GM18511 (cell line): Measurements from ENCODE around the gene AKR1D1.
"Not testable (repeated sequence)": the region's sequence is repeated elsewhere in the genome, so short reads cannot be mapped to it uniquely, and the experiment has no call there.

Source experiments
- ATAC-seq: cut with Tn5 transposase; IDR thresholded peaks from one replicate; pipeline ENCODE4 v1.9.1; 2021; ENCODE audit warnings: mild to moderate bottlenecking, moderate library complexity; ENCODE audit not compliant: unreplicated experiment

Gene AKR1D1

GRCh38 chr7:138072726-138073125 is 3.5 kb upstream of the AKR1D1 start:
- ATAC-seq = no peak

GRCh38 chr7:138074121-138074520 is 2.1 kb upstream of the AKR1D1 start:
- no peak for ATAC-seq

GRCh38 chr7:138074540-138074939 is 1.7 kb upstream of the AKR1D1 start:
- no peak for ATAC-seq

- ATAC-seq = no peak
These were observed 909 bp upstream of the AKR1D1 start for GRCh38 chr7:138075350-138075749.

- not testable (repeated sequence) for ATAC-seq
These were observed 473 bp upstream of the AKR1D1 start for GRCh38 chr7:138075786-138076185.

GRCh38 chr7:138077809-138078208 is 1.6 kb downstream of the AKR1D1 start:
- ATAC-seq = no peak

GRCh38 chr7:138079137-138079536 is 2.9 kb downstream of the AKR1D1 start:
- no peak for ATAC-seq

- no peak for ATAC-seq
These were observed 5.6 kb downstream of the AKR1D1 start for GRCh38 chr7:138081868-138082267.

GRCh38 chr7:138083859-138084258 is 7.6 kb downstream of the AKR1D1 start:
- no peak for ATAC-seq

GRCh38 chr7:138086563-138087270 is 10.5 kb downstream of the AKR1D1 start:
- no peak for ATAC-seq

- no peak for ATAC-seq
These were observed 13.0 kb downstream of the AKR1D1 start for GRCh38 chr7:138089080-138089901.

GRCh38 chr7:138091032-138091431 is 14.8 kb downstream of the AKR1D1 start:
- ATAC-seq = peak; percentile 74

- not testable (repeated sequence) for ATAC-seq
These were observed 15.6 kb downstream of the AKR1D1 start for GRCh38 chr7:138091840-138092239.

GRCh38 chr7:138092486-138093028 is 16.3 kb downstream of the AKR1D1 start:
- ATAC-seq = no peak

- ATAC-seq = no peak
These were observed 20.0 kb downstream of the AKR1D1 start for GRCh38 chr7:138095972-138096935.

GRCh38 chr7:138097064-138097741 is 20.9 kb downstream of the AKR1D1 start:
- peak; percentile 68 for ATAC-seq

GRCh38 chr7:138099813-138100212 is 23.6 kb downstream of the AKR1D1 start:
- no peak for ATAC-seq

- no peak for ATAC-seq
These were observed 29.0 kb downstream of the AKR1D1 start for GRCh38 chr7:138105221-138105620.

GRCh38 chr7:138115047-138115446 is 38.8 kb downstream of the AKR1D1 start:
- ATAC-seq = no peak

- no peak for ATAC-seq
These were observed 39.9 kb downstream of the AKR1D1 start for GRCh38 chr7:138116141-138116540.
